Vagina (tissue), 2 donors: ENCODE results near the gene DGKB.

Experiments
- POLR2A ChIP-seq, 2 donors: fragments of 450-650 bp; IDR thresholded peaks; one replicate each; pipeline ENCODE4 v1.6.1; 2017; ENCODE audit warnings: antibody characterized with exemption in 2 of 2, mild to moderate bottlenecking in 2 of 2, moderate library complexity in 2 of 2
- POLR2AphosphoS5 ChIP-seq, 2 donors: sonication (generic); formaldehyde crosslinking; IDR thresholded peaks; one replicate each; pipeline ENCODE4 v1.9.0; 2017; ENCODE audit warnings: antibody characterized with exemption in 2 of 2, mild to moderate bottlenecking in 2 of 2, low read depth in 1 of 2; ENCODE audit not compliant: insufficient read depth in 1 of 2
- TF ChIP-seq, protein P1 (sequence below), 3 experiments: fragments of 450-650 bp in 2 of 3; fragments of 200-600 bp in 1 of 3; sonication (generic) in 1 of 3; IDR thresholded peaks; one replicate each; pipeline ENCODE4 v1.5.1; 2017 to 2019; ENCODE audit warnings: antibody characterized with exemption in 3 of 3, mild to moderate bottlenecking in 2 of 3, moderate library complexity in 2 of 3

DNA sequence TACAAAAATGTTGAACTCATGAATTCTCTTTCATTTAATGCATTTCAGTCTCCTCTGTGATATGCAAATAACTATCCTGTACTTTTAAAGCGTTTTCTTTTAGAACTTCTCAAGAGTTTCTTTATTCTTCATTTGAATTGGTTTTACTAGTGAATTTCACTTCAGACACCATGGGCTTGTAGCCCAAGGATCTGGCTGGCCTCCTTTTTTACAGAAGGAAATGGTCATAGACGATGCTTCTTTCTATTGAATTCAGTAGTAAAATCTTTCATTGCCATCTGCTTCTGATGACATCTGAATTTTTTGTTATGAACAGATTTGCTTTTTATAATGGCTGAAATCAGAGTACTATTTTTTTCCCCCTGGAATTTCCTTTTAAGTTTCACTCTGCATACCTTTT, 777.8 kb downstream of the DGKB start:
- TF ChIP-seq, protein P1, sequence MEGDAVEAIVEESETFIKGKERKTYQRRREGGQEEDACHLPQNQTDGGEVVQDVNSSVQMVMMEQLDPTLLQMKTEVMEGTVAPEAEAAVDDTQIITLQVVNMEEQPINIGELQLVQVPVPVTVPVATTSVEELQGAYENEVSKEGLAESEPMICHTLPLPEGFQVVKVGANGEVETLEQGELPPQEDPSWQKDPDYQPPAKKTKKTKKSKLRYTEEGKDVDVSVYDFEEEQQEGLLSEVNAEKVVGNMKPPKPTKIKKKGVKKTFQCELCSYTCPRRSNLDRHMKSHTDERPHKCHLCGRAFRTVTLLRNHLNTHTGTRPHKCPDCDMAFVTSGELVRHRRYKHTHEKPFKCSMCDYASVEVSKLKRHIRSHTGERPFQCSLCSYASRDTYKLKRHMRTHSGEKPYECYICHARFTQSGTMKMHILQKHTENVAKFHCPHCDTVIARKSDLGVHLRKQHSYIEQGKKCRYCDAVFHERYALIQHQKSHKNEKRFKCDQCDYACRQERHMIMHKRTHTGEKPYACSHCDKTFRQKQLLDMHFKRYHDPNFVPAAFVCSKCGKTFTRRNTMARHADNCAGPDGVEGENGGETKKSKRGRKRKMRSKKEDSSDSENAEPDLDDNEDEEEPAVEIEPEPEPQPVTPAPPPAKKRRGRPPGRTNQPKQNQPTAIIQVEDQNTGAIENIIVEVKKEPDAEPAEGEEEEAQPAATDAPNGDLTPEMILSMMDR (IDR thresholded peaks at IDR 0.05) = no peak
- TF ChIP-seq POLR2AphosphoS5 (IDR thresholded peaks at IDR 0.05; ENCODE audit: insufficient read depth in 1 of 2, low read depth in 1 of 2) = no peak
- no peak for TF ChIP-seq POLR2A (IDR thresholded peaks at IDR 0.05)
